Muscle layer of duodenum (tissue), 2 donors: ENCODE measurements around the gene SEMA3B.
"Not testable (repeated sequence)": the region's sequence is repeated elsewhere in the genome, so short reads cannot be mapped to it uniquely, and the experiment has no call there.

Experiments
- H3K27ac ChIP-seq: one replicate; pipeline ENCODE4 v1.7.0; 2013; ENCODE audit warnings: mild to moderate bottlenecking, low read length
- H3K27me3 ChIP-seq: one replicate; pipeline ENCODE4 v1.7.0; 2013; ENCODE audit warnings: low read depth, mild to moderate bottlenecking, control low read depth, low read length
- H3K36me3 ChIP-seq, 2 donors: one replicate each; pipeline ENCODE4 v1.7.0; 2013; ENCODE audit warnings: low read length in 2 of 2, control low read depth in 1 of 2, mild to moderate bottlenecking in 1 of 2; ENCODE audit not compliant: insufficient read depth in 2 of 2, control insufficient read depth in 1 of 2
- H3K4me1 ChIP-seq, 2 donors: one replicate each; pipeline ENCODE4 v1.7.0; 2013; ENCODE audit warnings: low read length in 2 of 2, mild to moderate bottlenecking in 2 of 2, control low read depth in 1 of 2, moderate library complexity in 1 of 2; ENCODE audit not compliant: insufficient read depth in 2 of 2, control insufficient read depth in 1 of 2
- H3K4me3 ChIP-seq, 2 donors: one replicate each; pipeline ENCODE4 v1.7.0; 2013; ENCODE audit warnings: low read length in 2 of 2, low read depth in 1 of 2, mild to moderate bottlenecking in 1 of 2
- H3K9me3 ChIP-seq, 2 donors: one replicate each; pipeline ENCODE4 v1.7.0; 2013; ENCODE audit warnings: low read length in 2 of 2, control low read depth in 1 of 2, mild to moderate bottlenecking in 1 of 2; ENCODE audit not compliant: control insufficient read depth in 1 of 2
- donor health status: healthy.

The SEMA3B gene

GRCh38 chr3:50298836-50299637 is 30.1 kb downstream of the SEMA3B start, which contains the start of the genes HYAL3 and NAA80:
Gene HYAL3, minus strand, starts transcription at chr3:50299405. Its CDS starts 3,803 bp downstream, at chr3:50295602.
Gene NAA80, minus strand, starts transcription at chr3:50299405. Its CDS starts 1,942 bp downstream, at chr3:50297463.
- Histone ChIP-seq H3K36me3 (no peaks in the 10 kb centered on the region), H3K4me3 (peak within 1 kb of the TSS; percentile 76 to 77), H3K4me1 (peaks cover 17 to 28% of the 10 kb centered on the region in 2 donors), H3K27ac (peak within 1 kb of the TSS; percentile 89), H3K27me3 (no peaks in the 10 kb centered on the region), H3K9me3 (no peaks in the 10 kb centered on the region)

GRCh38 chr3:50299638-50299928 is 30.6 kb downstream of the SEMA3B start:
- peak overlapping the region; percentile 64 to 77 for H3K4me3 ChIP-seq
- peak overlapping the region; percentile 89 for H3K27ac ChIP-seq
- H3K36me3 ChIP-seq, result no peaks in the 10 kb centered on the region
- H3K27me3 ChIP-seq, result no peaks in the 10 kb centered on the region
- peaks cover 17 to 28% of the 10 kb centered on the region in 2 donors for H3K4me1 ChIP-seq
- no peaks in the 10 kb centered on the region for H3K9me3 ChIP-seq

GRCh38 chr3:50299929-50300680 is 31.2 kb downstream of the SEMA3B start:
- Histone ChIP-seq H3K27ac (peak overlapping the region; percentile 89), H3K4me3 (peak overlapping the region; percentile 64 to 77), H3K36me3 (no peaks in the 10 kb centered on the region), H3K27me3 (no peaks in the 10 kb centered on the region), H3K9me3 (no peaks in the 10 kb centered on the region), H3K4me1 (peaks cover 17 to 28% of the 10 kb centered on the region in 2 donors)

- peak overlapping the region; percentile 64 to 77 for H3K4me3 ChIP-seq
- no peaks in the 10 kb centered on the region for H3K9me3 ChIP-seq
- H3K36me3 ChIP-seq, result no peaks in the 10 kb centered on the region
- peak overlapping the region; percentile 89 for H3K27ac ChIP-seq
- peaks cover 17 to 28% of the 10 kb centered on the region in 2 donors for H3K4me1 ChIP-seq
- H3K27me3 ChIP-seq, result no peaks in the 10 kb centered on the region
Measured at GRCh38 chr3:50300681-50301254, 31.8 kb downstream of the SEMA3B start.

- Histone ChIP-seq H3K36me3 (no peaks in the 10 kb centered on the region), H3K27me3 (no peaks in the 10 kb centered on the region), H3K27ac (peak overlapping the region; percentile 56), H3K9me3 (no peaks in the 10 kb centered on the region), H3K4me1 (peaks cover 17 to 28% of the 10 kb centered on the region in 2 donors), H3K4me3 (peak overlapping the region in 1 of 2 donors; percentile 16)
Measured at GRCh38 chr3:50302095-50303012, 33.4 kb downstream of the SEMA3B start.

GRCh38 chr3:50303013-50303815 is 34.3 kb downstream of the SEMA3B start, which contains the start of gene HYAL1:
Gene HYAL1, minus strand, starts transcription at chr3:50303574. Its CDS starts 618 bp downstream, at chr3:50302956.
- Histone ChIP-seq H3K27ac (peak within 1 kb of the TSS; percentile 56), H3K36me3 (no peaks in the 10 kb centered on the region), H3K27me3 (no peaks in the 10 kb centered on the region), H3K4me1 (peaks cover 16 to 22% of the 10 kb centered on the region in 2 donors), H3K4me3 (peak within 1 kb of the TSS in 1 of 2 donors; percentile 16), H3K9me3 (no peaks in the 10 kb centered on the region)

GRCh38 chr3:50304601-50305000 is 35.7 kb downstream of the SEMA3B start:
- Histone ChIP-seq H3K4me3 (no peak overlapping the region), H3K4me1 (peaks cover 11 to 16% of the 10 kb centered on the region in 2 donors), H3K9me3 (no peaks in the 10 kb centered on the region), H3K36me3 (no peaks in the 10 kb centered on the region), H3K27ac (no peak overlapping the region), H3K27me3 (no peaks in the 10 kb centered on the region)

GRCh38 chr3:50312041-50312440 is 43.1 kb downstream of the SEMA3B start:
- H3K4me1 ChIP-seq, H3K27ac ChIP-seq, H3K27me3 ChIP-seq, H3K9me3 ChIP-seq, H3K36me3 ChIP-seq, H3K4me3 ChIP-seq: not testable (repeated sequence)

- Histone ChIP-seq H3K27ac (no peak overlapping the region), H3K27me3 (no peaks in the 10 kb centered on the region), H3K4me3 (no peak overlapping the region), H3K4me1 (peaks cover 12 to 23% of the 10 kb centered on the region in 2 donors), H3K36me3 (peaks cover 13 to 14% of the 10 kb centered on the region in 2 donors), H3K9me3 (no peaks in the 10 kb centered on the region)
Measured at GRCh38 chr3:50314342-50314741, 45.4 kb downstream of the SEMA3B start.

- Histone ChIP-seq H3K27me3 (no peaks in the 10 kb centered on the region), H3K9me3 (no peaks in the 10 kb centered on the region), H3K36me3 (peaks cover 14 to 15% of the 10 kb centered on the region in 2 donors), H3K27ac (no peak overlapping the region), H3K4me3 (no peak overlapping the region), H3K4me1 (peaks cover 12 to 28% of the 10 kb centered on the region in 2 donors)
Measured at GRCh38 chr3:50314816-50315215, 45.9 kb downstream of the SEMA3B start.
